ENCODE measurements around the gene CADPS2.

The CADPS2 gene

GRCh38 chr7:122487131-122487530 lies 399.1 kb downstream of the CADPS2 start:
- H3K4me3 ChIP-seq (ENCODE audit: low read depth, low read length), result no peak overlapping the region
- no peak for TF ChIP-seq CTCF (conservative IDR thresholded peaks at IDR 0.05; ENCODE audit: low read depth, low read length)
- peak; percentile 33 for DNase-seq (ENCODE audit: low read depth)

DNA sequence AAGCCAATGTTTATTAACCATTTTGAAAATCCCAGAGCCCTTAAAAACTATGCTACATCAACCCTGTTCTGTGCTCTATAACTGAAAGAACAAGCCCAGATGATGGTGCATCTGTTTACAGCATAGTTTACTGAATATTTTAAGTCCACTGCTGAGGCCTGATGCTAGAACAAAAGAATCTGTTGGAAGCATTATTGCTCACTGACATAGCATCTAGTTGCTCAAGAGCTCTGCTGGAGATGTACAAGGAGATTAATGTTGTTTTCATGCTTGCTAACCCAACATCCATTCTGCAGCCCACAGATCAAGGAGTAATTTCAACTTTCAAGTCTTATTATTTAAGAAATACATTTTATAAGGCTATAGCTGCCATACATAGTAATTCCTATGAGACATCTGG lies 400.4 kb downstream of the CADPS2 start:
- no peak overlapping the region for H3K4me3 ChIP-seq (ENCODE audit: low read depth, low read length)
- DNase-seq (ENCODE audit: low read depth), result peak; percentile 76
- TF ChIP-seq CTCF (conservative IDR thresholded peaks at IDR 0.05; ENCODE audit: low read depth, low read length), result no peak

GRCh38 chr7:122482212-122482611 lies 404.0 kb downstream of the CADPS2 start:
- no peak for TF ChIP-seq CTCF (conservative IDR thresholded peaks at IDR 0.05; ENCODE audit: low read depth, low read length)
- H3K4me3 ChIP-seq (ENCODE audit: low read depth, low read length), result no peak overlapping the region
- DNase-seq (ENCODE audit: low read depth), result no peak

DNA sequence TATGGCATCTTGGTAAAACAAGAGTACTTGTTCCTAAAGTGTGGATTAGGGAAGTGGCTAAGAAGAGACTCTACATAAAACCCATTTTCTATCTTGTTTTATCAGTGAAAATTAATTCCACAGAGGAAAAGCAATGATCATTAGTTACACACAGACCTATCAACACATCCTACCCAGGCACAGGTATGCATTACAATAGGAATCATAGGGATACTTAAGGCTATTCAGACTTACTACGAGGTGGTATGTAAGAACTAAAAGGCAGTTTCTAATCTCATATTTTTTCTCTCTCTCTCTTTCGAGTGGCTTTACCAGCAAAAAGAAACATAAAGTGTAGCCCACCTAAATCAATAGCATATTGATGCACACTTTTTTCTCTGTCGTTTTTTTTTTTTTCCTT lies 415.4 kb downstream of the CADPS2 start:
- TF ChIP-seq CTCF (conservative IDR thresholded peaks at IDR 0.05; ENCODE audit: low read depth, low read length), result no peak
- no peak overlapping the region for H3K4me3 ChIP-seq (ENCODE audit: low read depth, low read length)
- no peak for DNase-seq (ENCODE audit: low read depth)

- DNase-seq (ENCODE audit: low read depth), result no peak
- no peak for TF ChIP-seq CTCF (conservative IDR thresholded peaks at IDR 0.05; ENCODE audit: low read depth, low read length)
- no peak overlapping the region for H3K4me3 ChIP-seq (ENCODE audit: low read depth, low read length)
These were observed 417.3 kb downstream of the CADPS2 start for GRCh38 chr7:122468945-122469344.

DNA sequence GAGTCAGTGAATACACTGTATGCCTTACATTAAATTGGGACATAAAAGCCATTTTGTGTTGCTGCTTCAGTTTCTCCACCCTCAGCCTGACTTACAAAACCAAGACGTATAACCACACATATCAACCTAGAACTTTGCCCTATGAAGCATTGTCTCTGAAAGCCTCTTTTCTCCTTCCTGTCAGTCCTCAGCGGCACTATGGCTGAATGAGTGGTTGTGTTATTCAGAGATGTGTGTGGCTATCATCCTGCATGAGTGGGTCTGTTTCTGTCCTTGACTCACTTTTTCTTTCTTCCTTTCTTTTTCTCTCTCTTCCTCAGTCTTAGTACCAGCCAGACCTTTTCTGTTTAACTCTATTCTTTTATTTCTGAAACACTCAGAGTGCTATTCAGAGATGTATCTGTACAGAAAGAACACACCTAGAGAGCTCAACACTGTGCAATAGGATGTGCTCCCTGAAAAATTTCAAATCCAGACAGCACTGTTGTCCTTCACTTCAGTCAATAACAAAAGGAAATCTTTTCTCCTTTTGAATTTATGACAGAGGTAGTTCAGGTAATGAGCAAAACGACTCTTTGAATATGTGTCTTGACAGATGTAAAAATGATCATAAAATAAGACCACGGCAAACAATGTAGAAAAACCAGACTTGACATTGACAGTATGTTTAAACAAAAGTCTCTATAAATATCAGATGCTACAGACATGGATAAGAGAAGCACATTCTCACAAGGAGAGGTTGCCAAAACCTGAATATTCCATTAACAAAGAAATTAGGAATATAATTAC lies 418.4 kb downstream of the CADPS2 start:
- no peak overlapping the region for H3K4me3 ChIP-seq (ENCODE audit: low read depth, low read length)
- TF ChIP-seq CTCF (conservative IDR thresholded peaks at IDR 0.05; ENCODE audit: low read depth, low read length), result no peak
- no peak for DNase-seq (ENCODE audit: low read depth)

GRCh38 chr7:122465296-122465695 lies 421.0 kb downstream of the CADPS2 start:
- H3K4me3 ChIP-seq (ENCODE audit: low read depth, low read length), result no peak overlapping the region
- TF ChIP-seq CTCF (conservative IDR thresholded peaks at IDR 0.05; ENCODE audit: low read depth, low read length), result no peak
- no peak for DNase-seq (ENCODE audit: low read depth)
